Measurements from ENCODE around the gene BRD1.
"Not testable (repeated sequence)": the region's sequence is repeated elsewhere in the genome, so short reads cannot be mapped to it uniquely, and the experiment has no call there.

The BRD1 gene

GRCh38 chr22:49825944-49826602 lies 1.6 kb downstream of the BRD1 start:
- peak; percentile 76 for DNase-seq

- no peak for DNase-seq
These were observed 2.2 kb downstream of the BRD1 start for GRCh38 chr22:49825436-49825835.

GRCh38 chr22:49824936-49825335 lies 2.7 kb downstream of the BRD1 start:
- no peak for DNase-seq

GRCh38 chr22:49824185-49824925 lies 3.3 kb downstream of the BRD1 start:
- peak; percentile 63 for DNase-seq

GRCh38 chr22:49823289-49824045 lies 4.2 kb downstream of the BRD1 start:
- DNase-seq, result no peak

- not testable (repeated sequence) for DNase-seq
These were observed 5.9 kb downstream of the BRD1 start for GRCh38 chr22:49821741-49822140.

GRCh38 chr22:49820984-49821383 lies 6.7 kb downstream of the BRD1 start:
- DNase-seq, result no peak

- no peak for DNase-seq
These were observed 10.3 kb downstream of the BRD1 start for GRCh38 chr22:49817359-49817758.

- peak; percentile 81 for DNase-seq
These were observed 12.0 kb downstream of the BRD1 start for GRCh38 chr22:49815641-49816091.

- no peak for DNase-seq
These were observed 12.8 kb downstream of the BRD1 start for GRCh38 chr22:49814856-49815255.

- DNase-seq, result no peak
These were observed 13.4 kb downstream of the BRD1 start for GRCh38 chr22:49814164-49814686.

- DNase-seq, result no peak
These were observed 14.8 kb downstream of the BRD1 start for GRCh38 chr22:49812838-49813237.

GRCh38 chr22:49811020-49811791 lies 16.5 kb downstream of the BRD1 start:
- DNase-seq, result no peak

GRCh38 chr22:49810363-49811019 lies 17.2 kb downstream of the BRD1 start:
- DNase-seq, result no peak

- DNase-seq, result peak; percentile 57
These were observed 19.6 kb downstream of the BRD1 start for GRCh38 chr22:49807780-49808708.

GRCh38 chr22:49807129-49807528 lies 20.5 kb downstream of the BRD1 start:
- no peak for DNase-seq

- DNase-seq, result no peak
These were observed 23.8 kb downstream of the BRD1 start for GRCh38 chr22:49803737-49804375.

GRCh38 chr22:49803134-49803533 lies 24.5 kb downstream of the BRD1 start:
- no peak for DNase-seq

- DNase-seq, result no peak
These were observed 26.1 kb downstream of the BRD1 start for GRCh38 chr22:49801391-49802060.

Data from activated CD4-positive, alpha-beta T cell treated with anti-CD3 and anti-CD28 coated beads, Interleukin-10, Interleukin-2, amounts not matched to agents 100 ng/mL and 50 ng/mL, durations not matched to agents 16 hours and 8 hours (primary cell).